Prostate gland (tissue), 2 donors: ENCODE data around the gene RYR3.

Experiments
- CTCF ChIP-seq, 4 experiments: fragments of 200-600 bp in 2 of 4; fragments of 450-650 bp in 2 of 4; sonication (generic) in 2 of 4; IDR thresholded peaks; 1 replicate in 3 of 4; 2 replicates in 1 of 4; pipeline ENCODE4 v1.5.1; 2016 to 2019; ENCODE audit warnings: antibody characterized with exemption in 4 of 4, mild to moderate bottlenecking in 2 of 4, moderate library complexity in 2 of 4
- POLR2A ChIP-seq: fragments of 450-650 bp; IDR thresholded peaks from one replicate; pipeline ENCODE4 v1.6.1; 2016; ENCODE audit warnings: antibody characterized with exemption, mild to moderate bottlenecking
- POLR2AphosphoS5 ChIP-seq: sonication (generic); formaldehyde crosslinking; IDR thresholded peaks from one replicate; pipeline ENCODE4 v1.6.1; 2017; ENCODE audit warnings: antibody characterized with exemption

- TF ChIP-seq CTCF (IDR thresholded peaks at IDR 0.05) (no peak), POLR2A (no peak), POLR2AphosphoS5 (no peak)
These were observed 515.4 kb downstream of the RYR3 start for GRCh38 chr15:33826201-33826600.
